ENCODE measurements around the gene TNFRSF18.
"Not testable (repeated sequence)": the region's sequence is repeated elsewhere in the genome, so short reads cannot be mapped to it uniquely, and the experiment has no call there.

Gene TNFRSF18, protein sequence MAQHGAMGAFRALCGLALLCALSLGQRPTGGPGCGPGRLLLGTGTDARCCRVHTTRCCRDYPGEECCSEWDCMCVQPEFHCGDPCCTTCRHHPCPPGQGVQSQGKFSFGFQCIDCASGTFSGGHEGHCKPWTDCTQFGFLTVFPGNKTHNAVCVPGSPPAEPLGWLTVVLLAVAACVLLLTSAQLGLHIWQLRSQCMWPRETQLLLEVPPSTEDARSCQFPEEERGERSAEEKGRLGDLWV

DNA sequence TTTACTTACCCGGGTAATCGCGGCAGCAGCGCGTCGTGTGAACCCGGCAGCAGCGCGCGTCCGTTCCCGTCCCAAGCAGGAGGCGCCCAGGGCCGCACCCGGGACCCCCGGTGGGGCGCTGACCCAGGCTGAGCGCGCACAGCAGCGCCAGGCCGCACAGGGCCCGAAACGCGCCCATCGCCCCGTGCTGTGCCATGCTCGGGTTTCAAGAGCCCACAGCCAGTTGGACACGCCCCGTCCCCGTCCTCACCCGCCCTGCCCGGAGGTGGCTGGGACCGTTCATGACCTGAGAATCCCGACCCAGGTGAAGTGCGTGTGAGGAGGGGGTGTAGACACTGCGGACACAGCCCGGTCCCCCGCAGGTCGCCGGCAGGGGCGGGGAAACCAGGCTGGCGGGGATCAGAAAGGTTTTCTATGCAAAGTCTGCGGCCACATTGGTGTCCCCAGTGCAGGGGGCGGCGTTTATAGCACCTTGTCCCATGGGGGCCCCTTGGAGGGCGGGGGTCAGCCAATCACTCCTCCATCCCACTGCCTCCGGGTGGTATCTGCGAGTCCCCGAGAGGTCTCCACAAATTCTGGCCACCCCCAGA is at the start of gene TNFRSF18:
TNFRSF18 (minus strand) TSS at position 217 of the 590 bp plus-strand sequence; CDS start at position 196, 21 bp downstream.
- DNase-seq, result no peak

DNA sequence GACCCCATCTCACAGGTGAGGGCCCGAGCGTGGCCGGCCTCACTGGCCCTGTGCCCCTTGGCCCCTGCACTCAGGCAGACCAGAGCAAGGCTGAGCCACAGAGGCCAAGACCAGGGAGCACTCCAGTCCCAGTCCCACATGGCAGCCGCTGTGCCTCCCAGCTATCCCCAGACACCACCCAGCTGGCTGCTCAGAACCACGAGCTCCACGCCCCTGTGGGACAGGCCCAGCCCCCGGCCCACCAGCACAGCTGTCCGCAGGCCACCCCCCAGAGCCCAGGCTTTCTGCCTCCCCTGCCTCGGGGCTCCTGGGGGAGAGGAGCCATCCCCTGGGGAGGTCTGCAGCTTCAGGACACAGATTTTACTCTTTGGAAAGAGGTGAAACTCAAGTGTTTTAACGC is 49.2 kb upstream of the TNFRSF18 start:
- no peak for DNase-seq

DNA sequence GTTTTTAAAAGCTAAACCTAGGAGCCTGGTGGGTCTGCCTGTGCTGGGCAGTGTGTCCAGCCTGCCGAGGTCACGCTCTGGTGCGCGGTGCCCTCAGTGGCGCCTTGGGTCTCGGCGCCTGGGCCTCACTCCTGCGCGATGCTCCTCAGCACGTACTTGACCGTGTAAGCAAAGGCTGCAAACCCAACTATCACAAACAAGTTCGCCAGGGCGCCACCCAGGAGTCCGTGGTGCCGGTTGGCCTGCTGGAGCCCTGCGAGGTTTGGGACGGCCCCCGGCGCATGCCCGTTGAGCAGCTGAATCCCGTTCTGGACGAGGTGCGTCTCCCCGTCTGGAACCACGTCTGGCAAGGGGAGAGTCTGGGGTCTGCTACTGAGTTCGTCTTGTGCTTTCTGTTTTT is 48.7 kb upstream of the TNFRSF18 start:
- DNase-seq, result no peak

DNA sequence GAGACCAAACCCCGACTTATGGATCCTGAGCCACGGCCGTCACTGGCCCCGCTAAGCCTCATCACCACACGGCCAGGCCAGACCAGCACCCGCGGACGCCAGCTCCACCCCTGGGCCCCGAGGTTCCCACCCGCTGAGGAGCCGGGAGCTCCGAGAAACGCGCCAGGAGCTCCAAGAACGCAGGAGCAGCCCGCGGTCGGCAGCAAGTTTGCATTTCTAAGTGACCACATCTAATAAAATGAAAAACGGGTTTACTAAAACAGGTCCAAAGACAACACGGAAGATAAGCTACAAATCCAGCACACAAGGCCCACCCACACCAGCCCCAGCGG is 48.2 kb upstream of the TNFRSF18 start:
- no peak for DNase-seq

DNA sequence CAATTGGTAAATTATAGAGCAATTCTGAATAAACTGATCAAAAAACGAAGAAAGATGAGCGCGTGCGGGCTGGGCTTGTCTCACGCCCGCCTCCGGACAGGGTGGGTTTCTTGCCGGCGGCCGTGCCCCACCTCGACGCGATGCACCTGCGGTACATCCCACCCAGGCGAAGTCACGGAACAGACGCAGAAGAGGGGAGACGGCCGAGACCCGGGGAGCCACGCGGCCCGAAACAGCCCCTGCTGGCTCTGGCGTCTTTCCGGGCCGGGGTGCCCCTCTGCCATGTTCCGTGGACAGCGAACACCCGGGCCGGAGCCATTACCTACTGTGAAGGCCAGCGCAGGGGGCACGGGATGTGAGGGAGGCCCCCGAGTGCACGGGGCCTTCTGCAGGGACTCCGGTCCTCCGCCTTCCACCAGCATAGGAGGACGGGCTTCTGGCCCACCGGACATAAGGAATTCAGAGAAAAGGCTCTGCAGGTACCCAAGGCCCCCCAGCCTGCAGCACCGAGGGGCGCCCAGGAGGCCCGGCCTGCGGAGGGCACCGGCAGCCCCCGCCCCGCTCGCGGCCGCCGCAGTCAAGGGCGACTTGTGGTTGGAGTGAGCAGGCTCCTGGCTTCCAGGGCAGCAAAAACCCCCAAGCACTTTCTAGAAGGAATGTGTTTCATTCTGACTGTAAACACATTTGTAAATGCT is 47.7 kb upstream of the TNFRSF18 start:
- no peak for DNase-seq

DNA sequence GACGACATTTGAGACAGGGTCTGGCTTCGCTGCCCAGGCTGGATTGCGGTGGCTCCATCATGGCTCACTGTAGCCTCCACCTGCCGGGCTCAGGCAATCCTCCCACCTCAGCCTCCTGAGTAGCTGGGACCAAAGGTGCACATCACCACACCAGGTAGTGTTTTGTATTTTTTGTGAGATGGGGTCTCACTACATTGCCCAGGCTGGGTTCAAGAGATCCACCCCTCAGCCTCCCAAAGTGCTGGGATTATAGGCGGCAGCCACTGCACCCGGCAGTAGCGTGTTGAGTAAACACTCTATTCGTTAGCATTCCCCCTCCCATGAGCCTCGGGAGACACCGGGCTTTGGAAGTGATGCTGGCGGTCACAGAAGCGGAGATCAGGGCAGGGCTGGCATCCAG is 46.9 kb upstream of the TNFRSF18 start:
- no peak for DNase-seq

DNA sequence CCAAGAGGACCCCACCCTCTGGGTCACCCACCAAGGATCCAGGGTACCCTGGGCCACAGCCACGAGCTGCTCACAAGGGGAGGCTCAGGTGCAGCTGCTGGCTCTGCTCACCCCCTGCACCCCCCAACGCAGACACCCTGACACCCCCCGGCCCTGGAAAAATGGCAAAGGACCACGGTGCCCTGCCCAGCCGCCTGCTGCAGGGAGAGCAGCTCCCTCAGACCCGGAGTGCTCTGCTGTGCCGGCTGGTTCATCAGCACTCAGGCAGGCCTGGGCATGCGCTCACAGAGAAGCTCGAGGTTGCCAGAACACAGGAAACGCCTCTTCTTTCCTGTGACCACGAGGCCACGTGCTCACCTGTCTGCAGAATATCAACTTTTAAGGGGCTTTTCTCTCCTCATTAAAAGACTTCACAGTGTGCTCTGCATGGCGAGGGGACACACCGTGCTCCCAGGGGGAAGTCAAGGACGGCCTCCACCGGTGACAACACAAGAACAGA is 44.4 kb upstream of the TNFRSF18 start:
- no peak for DNase-seq

DNA sequence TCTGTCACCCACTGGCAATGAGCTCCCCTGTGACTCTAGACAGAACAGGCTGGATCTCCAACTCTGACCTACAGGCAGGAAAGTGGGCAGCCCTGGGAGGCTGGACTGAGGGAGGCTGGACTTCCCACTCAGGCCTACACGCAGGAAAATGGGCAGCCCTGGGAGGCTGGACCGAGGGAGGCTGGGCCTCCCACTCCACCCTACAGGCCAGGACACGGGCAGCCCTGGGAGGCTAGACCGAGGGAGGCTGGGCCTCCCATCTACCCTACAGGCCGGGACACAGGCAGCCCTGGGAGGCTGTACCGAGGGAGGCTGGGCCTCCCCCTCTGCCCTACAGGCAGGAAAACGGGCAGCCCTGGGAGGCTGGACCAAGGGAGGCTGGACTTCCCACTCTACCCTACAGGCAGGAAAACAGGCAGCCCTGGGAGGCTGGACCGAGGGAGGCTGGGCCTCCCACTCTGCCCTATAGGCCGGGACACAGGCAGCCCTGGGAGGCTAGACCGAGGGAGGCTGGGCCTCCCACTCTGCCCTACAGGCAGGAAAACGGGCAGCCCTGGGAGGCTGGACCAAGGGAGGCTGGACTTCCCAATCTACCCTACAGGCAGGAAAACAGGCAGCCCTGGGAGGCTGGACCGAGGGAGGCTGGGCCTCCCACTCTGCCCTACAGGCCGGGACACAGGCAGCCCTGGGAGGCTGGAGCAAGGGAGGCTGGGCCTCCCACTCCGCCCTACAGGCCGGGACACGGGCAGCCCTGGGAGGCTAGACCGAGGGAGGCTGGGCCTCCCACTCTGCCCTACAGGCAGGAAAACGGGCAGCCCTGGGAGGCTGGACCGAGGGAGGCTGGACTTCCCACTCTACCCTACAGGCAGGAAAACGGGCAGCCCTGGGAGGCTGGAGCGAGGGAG is 41.9 kb upstream of the TNFRSF18 start:
- DNase-seq, result not testable (repeated sequence)

DNA sequence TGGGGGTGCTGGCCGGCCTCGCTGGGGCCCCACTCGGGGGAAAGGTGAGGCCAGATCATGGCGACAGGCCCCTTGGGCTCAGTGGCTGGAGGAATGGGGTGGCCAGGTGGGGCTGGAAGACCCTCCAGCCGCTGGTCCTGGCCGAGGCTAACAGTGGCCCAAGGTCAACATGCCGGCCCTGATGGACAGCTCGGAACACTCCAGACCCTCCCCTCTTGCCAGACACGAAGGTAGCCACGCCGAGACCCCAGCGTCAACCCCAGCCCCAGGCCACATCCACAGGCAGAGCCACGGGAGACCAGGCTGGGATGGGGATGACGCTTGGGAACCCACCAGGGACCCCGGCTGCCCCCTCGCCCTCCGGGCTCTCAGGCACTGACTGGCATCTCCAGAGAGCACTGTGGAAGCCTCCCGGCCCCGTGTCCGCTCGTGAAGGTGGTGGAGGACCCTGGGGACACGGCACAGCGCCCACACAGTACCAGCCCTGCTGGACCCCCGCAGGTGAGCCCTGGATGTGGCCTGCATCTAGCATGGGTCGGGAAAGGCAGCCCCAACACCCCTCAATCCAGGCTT is 41.0 kb upstream of the TNFRSF18 start:
- no peak for DNase-seq

DNA sequence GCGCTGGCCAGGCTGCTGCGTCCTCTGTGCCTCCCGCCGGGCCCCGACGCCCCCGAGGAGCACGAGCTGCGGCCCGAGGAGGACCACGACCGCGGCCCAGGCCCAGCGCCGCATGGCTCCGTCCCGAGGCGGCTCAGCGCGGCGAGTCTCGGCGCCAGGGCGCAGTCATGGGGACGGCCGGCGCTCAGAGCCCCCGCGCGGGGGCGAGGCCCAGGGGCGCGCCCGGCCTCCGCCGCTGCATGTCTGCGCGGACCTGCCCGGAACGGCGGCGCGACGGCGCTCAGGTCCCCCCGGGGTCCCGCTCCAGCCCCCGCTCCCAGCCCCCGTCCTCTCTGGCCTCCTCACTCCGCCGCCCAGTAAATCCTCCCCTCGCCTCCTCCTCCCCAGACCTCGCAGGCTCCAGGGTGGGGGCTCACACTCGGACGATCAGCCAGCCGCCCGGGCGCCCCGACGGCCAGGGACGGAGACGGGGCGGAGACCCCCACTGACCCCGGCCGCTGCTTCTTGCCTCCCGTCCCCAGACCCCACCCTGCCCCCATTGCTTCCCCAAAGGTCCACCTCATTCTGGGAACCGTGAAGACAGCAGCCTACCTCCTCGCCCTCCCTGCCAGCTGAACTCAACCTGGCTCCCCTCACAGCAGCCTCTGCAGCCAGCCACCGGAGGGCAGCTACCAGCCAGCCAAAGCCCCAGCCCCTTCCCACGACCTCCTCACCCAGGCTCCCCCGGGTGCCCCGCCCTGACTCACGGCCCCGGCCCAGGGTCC is 40.4 kb upstream of the TNFRSF18 start, which contains the start of gene C1QTNF12:
C1QTNF12 (minus strand) TSS at position 146 of the 764 bp plus-strand sequence; CDS start at position 114, 32 bp downstream.
- no peak for DNase-seq

DNA sequence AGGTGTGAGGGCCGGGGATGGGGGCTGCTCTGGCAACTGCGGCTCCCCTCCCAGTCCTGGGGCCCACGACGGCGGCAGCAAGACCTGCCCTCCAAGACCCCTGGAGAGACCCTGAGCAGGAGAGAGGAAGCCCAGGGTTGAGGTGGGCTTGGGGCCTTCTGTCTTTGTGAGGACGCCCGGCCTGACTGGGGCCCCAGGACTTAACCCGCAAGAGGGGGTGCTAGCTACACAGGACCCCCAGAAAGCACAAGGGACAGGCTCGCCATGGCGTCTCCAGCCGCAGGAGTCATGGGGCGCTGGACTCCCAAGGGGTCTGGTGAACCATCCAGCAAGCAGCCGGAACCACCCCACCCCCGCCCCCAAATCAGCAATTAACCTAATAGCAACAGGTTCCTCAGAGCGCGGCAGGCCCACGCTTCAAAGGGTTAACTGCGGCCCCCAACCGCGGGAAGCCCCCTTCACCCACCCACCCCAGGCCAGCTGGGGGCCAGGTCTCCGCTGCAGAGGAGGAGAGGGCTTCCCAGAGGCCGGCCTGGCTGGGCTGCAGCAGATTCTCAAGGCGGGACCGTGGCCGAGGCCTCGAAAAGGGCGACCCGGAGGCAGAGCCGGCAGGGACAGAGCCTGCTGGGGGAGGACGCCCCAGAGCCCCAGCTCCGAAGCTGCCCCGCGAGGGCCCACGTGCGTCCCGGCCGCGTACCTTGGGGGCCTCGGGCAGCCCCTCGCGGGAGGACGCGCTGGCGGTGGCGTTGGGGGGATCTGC is 39.6 kb upstream of the TNFRSF18 start:
- DNase-seq, result no peak

DNA sequence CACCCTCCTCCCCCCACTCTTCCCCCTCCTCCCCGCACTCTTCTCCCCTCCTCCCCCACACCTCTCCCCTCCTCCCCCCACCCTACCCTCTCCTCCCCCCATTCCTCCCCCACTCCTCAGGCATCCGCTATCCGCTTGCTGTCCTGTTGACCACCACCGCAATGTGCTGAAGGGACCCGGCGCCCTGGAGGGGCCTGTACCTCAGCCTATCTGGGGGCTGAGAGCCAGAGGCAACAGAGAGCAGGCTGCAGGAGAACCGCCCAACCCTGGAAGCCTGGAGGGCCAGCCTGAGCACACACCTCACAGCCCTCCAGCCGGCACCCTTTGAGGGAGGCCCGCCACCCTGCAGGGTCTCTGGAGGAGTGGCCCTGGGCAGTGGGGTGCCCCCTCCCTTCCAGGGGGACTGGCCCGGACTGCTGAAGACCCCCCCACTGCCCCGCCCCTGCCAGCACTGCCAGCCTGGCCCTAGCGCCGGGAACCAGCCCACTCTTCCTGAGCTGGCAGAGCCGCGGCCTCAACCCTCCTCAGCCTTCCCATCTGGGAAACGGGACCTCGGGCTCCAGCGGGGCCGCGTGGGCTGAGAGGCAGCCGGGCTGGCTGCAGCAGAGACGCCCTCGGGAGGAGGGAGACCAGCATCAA is 38.9 kb upstream of the TNFRSF18 start:
- no peak for DNase-seq

DNA sequence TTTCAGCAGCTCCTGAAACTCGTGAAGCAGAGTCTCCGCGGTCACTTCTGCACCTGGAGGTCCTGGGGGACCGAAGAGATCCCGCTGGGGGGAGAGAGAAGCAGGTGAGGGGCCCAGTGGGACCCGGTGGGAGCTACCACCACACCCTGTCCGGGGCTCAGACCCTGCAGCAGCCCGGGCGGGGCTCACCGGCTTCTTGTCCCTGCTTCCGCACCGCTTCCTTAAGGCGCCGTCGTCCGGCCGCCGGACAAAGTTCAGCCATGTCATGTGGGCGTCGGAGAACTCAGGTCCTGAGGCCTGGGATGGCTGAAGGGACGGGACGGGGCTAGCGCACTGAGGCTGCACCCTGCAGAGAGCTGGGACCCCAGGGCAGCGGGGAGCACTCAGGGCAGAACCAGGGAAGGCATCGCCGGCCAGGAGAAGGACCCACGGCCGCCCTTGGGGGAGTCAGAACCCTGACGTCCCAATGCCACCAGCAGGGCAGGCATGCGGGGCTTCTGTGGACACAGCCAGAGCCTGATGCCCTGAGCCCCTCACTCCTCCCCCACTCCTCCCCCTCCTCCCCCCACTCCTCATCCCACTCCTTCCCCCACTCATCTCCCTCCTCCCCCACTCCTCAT is 37.9 kb upstream of the TNFRSF18 start:
- no peak for DNase-seq

DNA sequence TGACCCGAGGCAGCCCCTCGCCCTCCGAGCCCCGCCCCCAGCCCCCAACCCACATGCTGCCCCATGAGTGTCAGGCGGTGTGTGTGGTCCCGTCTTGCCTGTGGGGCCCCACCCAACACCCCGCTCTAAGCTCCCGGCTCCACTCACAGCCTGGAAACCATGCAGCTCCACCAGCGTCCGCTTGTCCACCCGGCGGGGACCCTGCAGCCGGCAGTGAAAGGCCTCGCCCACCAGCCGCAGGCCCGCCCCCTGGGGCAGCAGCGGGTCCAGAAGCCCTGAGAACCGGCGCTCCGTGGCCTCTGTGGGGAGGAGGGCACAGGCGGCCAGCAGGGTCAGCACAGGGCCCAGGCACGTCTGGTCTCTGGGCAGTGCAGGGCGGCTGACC is 37.4 kb upstream of the TNFRSF18 start:
- DNase-seq, result no peak

DNA sequence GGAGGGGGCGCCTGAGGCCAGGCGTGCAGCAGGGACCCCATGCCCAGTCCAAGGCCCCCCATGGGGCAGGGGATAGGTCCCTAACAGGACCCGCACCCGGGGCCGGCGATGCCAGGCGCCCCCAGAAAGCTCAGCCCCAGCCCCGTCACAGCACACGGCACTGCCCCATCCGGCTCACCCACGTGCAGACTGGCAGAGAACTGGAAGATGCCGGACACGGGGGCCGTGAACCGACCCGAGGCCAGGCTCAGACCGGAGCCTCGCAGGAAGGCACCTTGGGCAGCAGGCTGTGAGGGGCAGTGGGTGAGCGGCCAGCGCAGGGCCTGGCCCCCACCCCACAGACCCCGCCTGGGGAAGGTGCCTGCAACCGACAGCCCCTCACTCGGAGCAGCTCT is 36.9 kb upstream of the TNFRSF18 start:
- no peak for DNase-seq

DNA sequence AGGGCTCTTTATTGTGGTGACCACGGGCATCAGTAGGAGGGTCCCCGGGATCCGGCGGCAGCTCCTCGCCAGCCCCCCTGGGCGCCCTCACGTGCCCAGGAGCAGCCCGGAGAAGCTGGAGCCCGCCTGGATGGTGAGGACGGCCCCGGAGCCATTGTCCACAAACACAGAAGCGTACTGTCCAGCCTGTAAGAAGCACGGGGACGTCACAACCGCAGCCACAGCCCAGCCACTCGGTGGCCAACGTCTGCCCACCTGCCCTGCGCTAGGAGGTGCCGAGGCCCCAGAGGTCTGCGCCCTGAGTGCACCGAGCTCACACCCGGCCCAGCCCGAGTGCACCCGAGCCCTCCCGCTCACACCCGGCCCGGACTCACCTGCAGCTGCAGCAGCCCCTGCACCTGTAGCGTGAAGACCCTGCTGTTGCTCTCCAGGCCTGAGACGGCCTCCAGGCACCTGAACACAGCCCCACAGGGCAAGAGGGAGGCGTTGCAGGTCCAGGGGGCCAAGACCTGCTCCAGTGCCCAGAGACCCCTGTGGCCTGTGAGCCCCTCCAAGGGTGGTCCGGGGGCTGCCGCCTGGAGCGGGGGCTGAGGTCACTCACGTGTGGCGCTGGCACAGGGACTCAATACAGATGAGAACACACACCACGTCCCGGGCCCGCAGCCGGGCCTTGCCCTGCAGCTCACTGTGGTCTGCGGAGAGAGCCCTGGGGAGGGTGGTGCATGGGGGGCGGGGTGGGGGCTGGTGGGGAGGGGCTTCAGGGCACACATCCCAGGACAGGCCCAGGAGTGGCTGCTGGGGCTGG is 36.3 kb upstream of the TNFRSF18 start:
- DNase-seq, result no peak

DNA sequence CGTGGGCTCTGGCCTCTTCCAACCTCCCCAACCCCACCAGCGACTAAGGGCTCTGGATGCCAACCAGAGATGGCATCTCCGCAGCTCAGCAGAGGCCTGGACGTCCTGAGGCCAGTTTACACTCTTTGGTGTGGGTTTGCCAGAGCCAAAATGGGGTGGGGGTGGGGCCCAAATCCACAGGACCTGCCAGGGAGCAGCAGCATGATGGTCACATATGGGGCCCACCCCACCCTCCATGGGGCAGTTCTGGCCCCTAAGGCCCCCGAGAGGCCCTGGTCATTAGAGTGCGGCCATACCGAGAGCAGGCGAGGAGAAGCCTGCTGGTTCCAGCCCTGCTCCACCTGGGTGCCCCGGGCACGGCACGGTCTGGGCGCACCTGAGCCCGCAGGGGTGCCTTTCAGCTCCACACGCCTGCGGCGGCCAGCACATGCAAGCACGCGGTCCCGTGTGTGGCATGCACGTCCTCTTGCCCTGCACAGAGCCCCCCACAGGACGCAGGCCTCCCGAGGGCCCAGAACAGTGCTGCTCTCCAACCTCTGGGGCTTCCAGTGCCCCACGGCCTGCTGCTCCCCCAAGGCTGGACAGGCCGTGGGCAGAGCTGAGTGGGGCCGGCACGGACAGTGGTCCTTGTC is 35.3 kb upstream of the TNFRSF18 start:
- DNase-seq, result no peak

DNA sequence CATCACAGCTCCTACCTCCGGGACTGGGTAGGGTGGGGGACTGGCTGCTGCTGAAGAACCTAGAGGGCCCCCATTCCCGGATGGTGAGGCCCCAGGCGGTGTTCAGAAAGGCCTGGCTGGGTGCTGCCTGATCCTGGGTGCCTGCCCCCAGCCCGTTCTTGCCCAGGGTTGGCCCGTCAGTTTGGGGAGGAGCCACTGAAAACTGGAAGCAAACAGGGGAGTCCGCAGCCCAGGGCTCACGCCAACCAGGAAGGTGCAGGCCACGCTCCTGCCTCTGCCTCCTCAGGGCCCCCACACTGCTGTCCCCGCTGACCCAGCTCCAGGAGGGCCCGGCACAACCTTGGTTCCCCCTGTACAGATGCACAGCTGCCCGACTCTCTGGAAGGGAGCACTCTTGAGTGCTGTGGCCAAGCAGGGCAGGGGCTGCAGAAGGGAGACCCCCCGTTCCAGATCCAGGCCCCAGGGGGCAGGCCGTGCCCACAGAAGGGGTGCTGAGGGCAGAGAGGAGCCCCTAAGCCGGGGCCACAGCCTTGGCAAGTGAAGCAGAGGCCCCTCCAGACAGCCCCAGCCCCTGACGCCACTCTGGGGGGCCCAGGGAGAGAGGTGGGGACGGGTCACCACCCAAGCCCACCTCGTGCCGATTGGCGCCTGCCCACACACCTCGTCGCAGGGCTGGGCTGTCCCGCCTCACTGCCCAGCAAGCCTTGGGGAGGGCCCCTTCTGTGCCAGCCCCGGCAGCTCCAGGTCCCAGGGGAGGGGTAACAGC is 34.6 kb upstream of the TNFRSF18 start:
- no peak for DNase-seq

All from cortex of kidney (tissue), 1 donor.